GM23338 (cell line): Measurements from ENCODE around the gene LUC7L2. TPM values are rescaled to one million over a fixed set of nuclear protein-coding genes. Genes with fewer than 3 reads are reported as not detected.
A peak's percentile ranks its signal among the peaks of the same experiment; 100 is the strongest.

Experiments
- ATAC-seq: fragments of 200-7000 bp; cut with Tn5 transposase; 3 replicates; pipeline ENCODE4 v1.9.1; 2020
- DNase-seq: peaks from one replicate; pipeline ENCODE4 v3.0.0-alpha.2; 2015; ENCODE audit warnings: low spot score
- H2AFZ ChIP-seq: fragments of 200-600 bp; sonication (generic); 2 replicates; pipeline ENCODE4 v1.8.0; 2016; ENCODE audit warnings: antibody characterized with exemption, mild to moderate bottlenecking, moderate library complexity
- H3F3A ChIP-seq: fragments of 200-600 bp; sonication (generic); replicated peaks from 2 replicates; pipeline ENCODE4 v1.8.0; 2017; ENCODE audit warnings: antibody characterized with exemption, mixed run types, low read depth
- H3K27ac ChIP-seq: fragments of 200-600 bp; sonication (generic); 2 replicates; pipeline ENCODE4 v1.6.1; 2016; ENCODE audit warnings: low read depth
- H3K27me3 ChIP-seq: fragments of 200-600 bp; sonication (generic); 2 replicates; pipeline ENCODE4 v1.8.0; 2016; ENCODE audit warnings: mild to moderate bottlenecking, mixed run types, moderate library complexity; ENCODE audit not compliant: insufficient read depth
- H3K36me3 ChIP-seq: fragments of 200-600 bp; sonication (generic); 2 replicates; pipeline ENCODE4 v1.8.0; 2016; ENCODE audit warnings: mild to moderate bottlenecking; ENCODE audit not compliant: insufficient read depth
- H3K4me1 ChIP-seq: fragments of 200-600 bp; sonication (generic); 2 replicates; pipeline ENCODE4 v1.8.0; 2016; ENCODE audit warnings: mild to moderate bottlenecking, moderate library complexity; ENCODE audit not compliant: insufficient read depth
- H3K4me2 ChIP-seq: fragments of 200-600 bp; sonication (generic); 2 replicates; pipeline ENCODE4 v1.7.1; 2017; ENCODE audit warnings: mixed run types
- H3K4me3 ChIP-seq: fragments of 200-600 bp; sonication (generic); 2 replicates; pipeline ENCODE4 v1.6.1; 2016; ENCODE audit warnings: mixed run types
- H3K79me2 ChIP-seq: fragments of 200-600 bp; sonication (generic); replicated peaks from 2 replicates; pipeline ENCODE4 v1.8.0; 2017; ENCODE audit warnings: mild to moderate bottlenecking; ENCODE audit not compliant: insufficient read depth
- H3K9me2 ChIP-seq: fragments of 200-600 bp; sonication (generic); 2 replicates; pipeline ENCODE4 v1.8.0; 2017; ENCODE audit not compliant: insufficient read depth
- H4K20me1 ChIP-seq: fragments of 200-600 bp; sonication (generic); replicated peaks from 2 replicates; pipeline ENCODE4 v1.8.0; 2017; ENCODE audit warnings: mild to moderate bottlenecking; ENCODE audit not compliant: insufficient read depth
- H3K27ac Mint-ChIP-seq: 2 replicates; pipeline ENCODE4 v1.8.0; 2020; ENCODE audit warnings: inconsistent platforms, mild to moderate bottlenecking, moderate library complexity, mixed read lengths
- H3K27me3 Mint-ChIP-seq: 3 replicates; pipeline ENCODE4 v1.8.0; 2022; ENCODE audit warnings: low read depth, mild to moderate bottlenecking, moderate library complexity, mixed read lengths, inconsistent platforms; ENCODE audit not compliant: insufficient read depth, poor library complexity
- H3K36me3 Mint-ChIP-seq: 3 replicates; pipeline ENCODE4 v1.8.0; 2021; ENCODE audit warnings: low read depth, mild to moderate bottlenecking, inconsistent platforms, moderate library complexity, mixed read lengths
- H3K4me1 Mint-ChIP-seq: 3 replicates; pipeline ENCODE4 v1.8.0; 2020; ENCODE audit warnings: mild to moderate bottlenecking, inconsistent platforms, mixed read lengths
- H3K4me3 Mint-ChIP-seq: 3 replicates; pipeline ENCODE4 v1.8.0; 2021; ENCODE audit warnings: moderate library complexity, mild to moderate bottlenecking, inconsistent platforms, mixed read lengths
- H3K9me3 Mint-ChIP-seq: 3 replicates; pipeline ENCODE4 v1.8.0; 2020; ENCODE audit warnings: moderate library complexity, mild to moderate bottlenecking, inconsistent platforms, mixed read lengths
- EZH2phosphoT487 ChIP-seq: fragments of 200-600 bp; sonication (generic); IDR thresholded peaks from one replicate; pipeline ENCODE4 v1.8.1; 2018; ENCODE audit warnings: antibody characterized with exemption; ENCODE audit not compliant: unreplicated experiment
- STAT1 ChIP-seq: IDR thresholded peaks from one replicate; pipeline ENCODE4 v1.6.1; 2016; ENCODE audit warnings: antibody characterized with exemption; ENCODE audit not compliant: unreplicated experiment
- ZNF114 ChIP-seq: fragments of 250-450 bp; sonication (Bioruptor Pico); IDR thresholded peaks from 2 replicates; pipeline ENCODE4 v1.5.0; 2020; ENCODE audit warnings: mild to moderate bottlenecking, moderate library complexity
- polyA plus RNA-seq: library from polyadenylated mRNA; unstranded; fragments of >200 nt; fragmentation: Nextera tagmentation; extraction: Ambion mirVana; gene quantifications from 2 replicates; pipeline ENCODE4 v1.2.1, GENCODE V29; 2016
- total RNA-seq: library from RNA; depleted of rRNA; stranded (reverse); fragments of >200 nt; shearing (Covaris generic); gene quantifications from 2 replicates; pipeline ENCODE4 v1.2.3, GENCODE V29; 2014
- TF ChIP-seq, protein P1 (sequence below): IDR thresholded peaks from 2 replicates; pipeline ENCODE4 v1.6.1; 2016; ENCODE audit warnings: antibody characterized with exemption
- TF ChIP-seq, protein P2 (sequence below), 2 experiments: fragments of 200-600 bp in 1 of 2; sonication (generic) in 1 of 2; conservative IDR thresholded peaks; 2 replicates each; pipeline versions ENCODE4 v1.5.1 to v1.6.1; 2016 to 2017; ENCODE audit warnings: antibody characterized with exemption in 2 of 2, low read depth in 2 of 2, mild to moderate bottlenecking in 2 of 2, moderate library complexity in 1 of 2

Gene LUC7L2
- total and polyA plus RNA-seq, 2 experiments from 2014 or later, result 40.3 to 57.3 TPM

DNA sequence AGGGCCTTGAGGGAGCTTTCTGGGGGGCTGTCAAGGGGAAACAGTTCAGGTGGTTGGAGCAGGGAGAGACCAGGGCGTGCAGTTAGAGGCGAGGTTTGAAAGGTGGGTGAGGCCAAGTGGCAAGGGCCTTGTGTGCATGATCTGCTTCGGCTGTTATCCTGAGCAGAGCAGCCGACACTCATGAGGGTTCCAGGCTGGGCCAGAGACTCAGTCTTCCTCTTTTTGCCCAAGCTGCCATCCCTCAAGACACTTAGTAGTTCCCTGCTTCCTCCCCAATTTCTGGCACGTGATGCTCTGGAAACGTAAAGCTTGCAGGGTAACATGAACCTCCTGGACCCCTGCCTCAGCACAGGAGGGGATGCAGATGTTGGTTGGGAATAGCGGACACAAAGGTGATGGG lies 79.7 kb downstream of the LUC7L2 start:
- no peaks in the 10 kb centered on the region for H3F3A ChIP-seq
- no peaks in the 10 kb centered on the region for H4K20me1 ChIP-seq
- H3K9me2 ChIP-seq, result no peaks in the 10 kb centered on the region
- ATAC-seq (no peak), DNase-seq (no peak)
- H3K4me3 Mint-ChIP-seq, result no peak overlapping the region
- no peaks in the 10 kb centered on the region for H3K36me3 Mint-ChIP-seq
- no peak overlapping the region for H3K4me3 ChIP-seq
- no peaks in the 10 kb centered on the region for H3K79me2 ChIP-seq
- peaks cover 4% of the 10 kb centered on the region; the same call in 2 of the 3 replicates for H3K4me1 Mint-ChIP-seq
- peaks cover 3% of the 10 kb centered on the region for H3K27me3 Mint-ChIP-seq
- no peaks in the 10 kb centered on the region for H3K4me1 ChIP-seq
- H3K9me3 Mint-ChIP-seq, result no peaks in the 10 kb centered on the region
- TF ChIP-seq ZNF114, result no peak
- no peak overlapping the region for H2AFZ ChIP-seq
- no peak overlapping the region for H3K27ac ChIP-seq
- no peak overlapping the region for H3K4me2 ChIP-seq
- no peaks in the 10 kb centered on the region for H3K36me3 ChIP-seq
- no peaks in the 10 kb centered on the region for H3K27me3 ChIP-seq
- peak overlapping the region; percentile 18; the same call in 1 of the 2 replicates for H3K27ac Mint-ChIP-seq

DNA sequence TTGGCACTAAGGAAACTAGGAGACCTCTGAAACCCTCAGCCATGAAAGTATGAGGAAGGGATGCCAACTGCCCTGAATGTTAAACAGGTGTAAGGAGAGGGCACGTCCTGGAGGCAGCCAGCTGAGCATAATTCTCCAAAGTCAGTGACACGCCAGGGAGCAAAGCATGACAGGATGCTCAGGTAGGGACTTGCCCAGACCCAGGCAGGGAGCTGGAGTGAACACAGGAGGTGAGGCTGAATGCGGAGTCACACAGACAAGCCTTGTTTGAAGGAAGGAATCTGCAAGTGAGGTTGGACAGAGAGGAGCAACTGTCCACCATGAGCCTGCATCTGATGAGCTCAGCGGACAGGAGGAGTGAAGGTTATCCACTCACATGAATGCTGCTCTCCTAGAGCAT lies 82.3 kb downstream of the LUC7L2 start:
- Mint-ChIP-seq H3K4me1 (no peaks in the 10 kb centered on the region; the same call in 2 of the 3 replicates), H3K4me3 (no peak overlapping the region), H3K9me3 (no peaks in the 10 kb centered on the region), H3K27ac (no peak overlapping the region), H3K27me3 (peaks cover 3% of the 10 kb centered on the region), H3K36me3 (no peaks in the 10 kb centered on the region)
- H3K9me2 ChIP-seq, result no peaks in the 10 kb centered on the region
- no peaks in the 10 kb centered on the region for H3K4me1 ChIP-seq
- no peak for ATAC-seq
- no peak overlapping the region for H3K27ac ChIP-seq
- no peaks in the 10 kb centered on the region for H3F3A ChIP-seq
- DNase-seq, result no peak
- no peak overlapping the region for H3K4me2 ChIP-seq
- no peaks in the 10 kb centered on the region for H3K27me3 ChIP-seq
- no peak overlapping the region for H3K4me3 ChIP-seq
- TF ChIP-seq EZH2phosphoT487 (no peak), STAT1 (no peak)
- TF ChIP-seq, protein P1, sequence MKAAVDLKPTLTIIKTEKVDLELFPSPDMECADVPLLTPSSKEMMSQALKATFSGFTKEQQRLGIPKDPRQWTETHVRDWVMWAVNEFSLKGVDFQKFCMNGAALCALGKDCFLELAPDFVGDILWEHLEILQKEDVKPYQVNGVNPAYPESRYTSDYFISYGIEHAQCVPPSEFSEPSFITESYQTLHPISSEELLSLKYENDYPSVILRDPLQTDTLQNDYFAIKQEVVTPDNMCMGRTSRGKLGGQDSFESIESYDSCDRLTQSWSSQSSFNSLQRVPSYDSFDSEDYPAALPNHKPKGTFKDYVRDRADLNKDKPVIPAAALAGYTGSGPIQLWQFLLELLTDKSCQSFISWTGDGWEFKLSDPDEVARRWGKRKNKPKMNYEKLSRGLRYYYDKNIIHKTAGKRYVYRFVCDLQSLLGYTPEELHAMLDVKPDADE, result no peak
- TF ChIP-seq, protein P2, sequence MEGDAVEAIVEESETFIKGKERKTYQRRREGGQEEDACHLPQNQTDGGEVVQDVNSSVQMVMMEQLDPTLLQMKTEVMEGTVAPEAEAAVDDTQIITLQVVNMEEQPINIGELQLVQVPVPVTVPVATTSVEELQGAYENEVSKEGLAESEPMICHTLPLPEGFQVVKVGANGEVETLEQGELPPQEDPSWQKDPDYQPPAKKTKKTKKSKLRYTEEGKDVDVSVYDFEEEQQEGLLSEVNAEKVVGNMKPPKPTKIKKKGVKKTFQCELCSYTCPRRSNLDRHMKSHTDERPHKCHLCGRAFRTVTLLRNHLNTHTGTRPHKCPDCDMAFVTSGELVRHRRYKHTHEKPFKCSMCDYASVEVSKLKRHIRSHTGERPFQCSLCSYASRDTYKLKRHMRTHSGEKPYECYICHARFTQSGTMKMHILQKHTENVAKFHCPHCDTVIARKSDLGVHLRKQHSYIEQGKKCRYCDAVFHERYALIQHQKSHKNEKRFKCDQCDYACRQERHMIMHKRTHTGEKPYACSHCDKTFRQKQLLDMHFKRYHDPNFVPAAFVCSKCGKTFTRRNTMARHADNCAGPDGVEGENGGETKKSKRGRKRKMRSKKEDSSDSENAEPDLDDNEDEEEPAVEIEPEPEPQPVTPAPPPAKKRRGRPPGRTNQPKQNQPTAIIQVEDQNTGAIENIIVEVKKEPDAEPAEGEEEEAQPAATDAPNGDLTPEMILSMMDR (conservative IDR thresholded peaks at IDR 0.05; ENCODE audit: low read depth in 2 of 2), result no peak
- H3K79me2 ChIP-seq, result no peaks in the 10 kb centered on the region
- H3K36me3 ChIP-seq, result no peaks in the 10 kb centered on the region
- H2AFZ ChIP-seq, result no peak overlapping the region
- no peaks in the 10 kb centered on the region for H4K20me1 ChIP-seq

DNA sequence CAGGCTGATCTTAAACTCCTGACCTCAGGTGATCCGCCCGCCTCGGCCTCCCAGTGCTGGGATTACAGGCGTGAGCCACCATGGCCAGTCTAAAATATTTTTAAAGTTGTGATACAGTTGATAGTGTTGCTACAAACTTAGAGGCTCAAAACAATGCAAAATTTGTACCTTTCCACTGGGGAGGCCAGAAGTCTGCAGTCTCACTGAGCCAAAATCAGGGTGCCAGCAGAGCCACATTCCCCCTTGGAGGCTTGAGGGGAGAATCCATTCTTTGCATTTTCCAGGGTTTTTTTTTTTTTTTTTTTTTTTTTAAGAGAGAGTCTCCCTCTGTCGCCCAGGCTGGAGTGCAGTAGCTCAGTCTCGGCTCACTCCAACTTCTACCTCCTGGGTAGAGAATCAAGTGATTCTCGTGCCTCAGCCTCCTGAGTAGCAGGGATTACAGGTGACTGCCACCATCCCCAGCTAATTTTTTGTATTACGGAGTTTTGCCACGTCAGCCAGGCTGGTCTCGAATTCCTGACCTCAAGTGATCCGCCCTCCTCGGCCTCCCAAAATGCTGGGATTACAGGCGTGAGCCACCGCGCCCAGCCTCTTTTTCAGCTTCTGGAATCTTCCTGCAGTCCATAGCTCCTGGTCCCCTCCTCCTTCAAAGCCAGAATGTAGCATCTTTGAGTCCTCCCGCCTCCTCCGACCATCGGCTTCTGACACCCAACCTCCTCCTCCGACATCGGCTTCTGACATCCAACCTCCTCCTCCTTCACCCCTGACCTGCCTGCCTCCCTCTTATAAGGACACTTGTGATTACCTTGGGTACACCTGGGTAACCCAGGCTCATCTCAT lies 86.6 kb downstream of the LUC7L2 start:
- Mint-ChIP-seq H3K4me3 (no peak overlapping the region), H3K4me1 (no peaks in the 10 kb centered on the region; the same call in 2 of the 3 replicates), H3K27ac (no peak overlapping the region), H3K36me3 (no peaks in the 10 kb centered on the region), H3K27me3 (peaks cover 11% of the 10 kb centered on the region), H3K9me3 (no peaks in the 10 kb centered on the region)
- Histone ChIP-seq H3K4me1 (no peaks in the 10 kb centered on the region), H3K4me2 (no peak overlapping the region), H3K27me3 (no peaks in the 10 kb centered on the region), H2AFZ (no peak overlapping the region), H3F3A (no peaks in the 10 kb centered on the region), H4K20me1 (no peaks in the 10 kb centered on the region), H3K4me3 (no peak overlapping the region), H3K79me2 (no peaks in the 10 kb centered on the region), H3K9me2 (no peaks in the 10 kb centered on the region), H3K27ac (no peak overlapping the region), H3K36me3 (no peaks in the 10 kb centered on the region)
- no peak for ATAC-seq
- DNase-seq, result no peak
- TF ChIP-seq, protein P1, result no peak
- TF ChIP-seq EZH2phosphoT487, result no peak
